HG02678 (cell line): Measurements from ENCODE around the gene SLC5A11.
"Not testable (repeated sequence)": the region's sequence is repeated elsewhere in the genome, so short reads cannot be mapped to it uniquely, and the experiment has no call there.

ENCODE experiments used
- ATAC-seq: cut with Tn5 transposase; IDR thresholded peaks from one replicate; pipeline ENCODE4 v1.9.1; 2021; ENCODE audit warnings: mild to moderate bottlenecking, moderate library complexity; ENCODE audit not compliant: unreplicated experiment

SLC5A11 gene

DNA sequence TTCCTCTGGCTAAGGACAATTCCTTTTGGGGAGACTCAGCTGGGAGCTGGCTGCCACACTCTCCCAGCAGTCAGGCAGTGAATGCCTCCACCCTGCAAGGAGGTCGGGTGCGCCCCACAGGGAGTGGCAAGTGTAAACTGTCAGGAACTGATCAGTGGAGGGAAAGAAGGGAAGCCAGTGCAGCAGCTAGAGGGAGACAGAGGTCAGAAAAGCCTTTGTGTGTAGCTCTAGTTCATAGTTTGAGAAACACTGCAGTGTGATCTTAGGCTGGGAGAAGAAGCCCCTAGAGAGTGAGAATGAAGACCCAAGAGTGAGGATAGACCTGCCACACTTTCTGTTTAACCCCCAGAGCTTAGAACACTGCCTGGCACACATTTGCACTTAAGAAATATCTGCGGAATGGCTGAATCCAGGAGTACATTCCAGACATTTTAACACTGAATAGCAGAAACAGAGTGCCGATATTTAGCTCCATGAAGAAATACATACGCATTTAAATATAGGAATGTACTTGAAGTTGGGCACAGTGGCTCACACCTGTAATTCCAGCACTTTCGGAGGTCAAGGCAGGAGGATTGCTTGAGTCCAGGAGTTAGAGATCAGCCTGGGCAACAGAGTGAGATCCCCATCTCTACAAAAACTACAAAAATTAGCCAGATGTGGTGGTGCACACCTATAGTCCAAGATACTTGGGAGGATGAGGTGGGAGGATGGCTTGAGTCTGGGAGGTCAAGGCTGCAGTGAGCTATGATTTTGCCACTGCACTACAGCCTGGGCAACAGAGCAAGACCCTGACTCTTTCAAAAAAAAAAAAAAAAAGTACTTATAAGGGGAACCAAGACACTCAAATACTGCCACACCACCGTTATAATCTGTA is 11.1 kb upstream of the SLC5A11 start:
- no peak for ATAC-seq

DNA sequence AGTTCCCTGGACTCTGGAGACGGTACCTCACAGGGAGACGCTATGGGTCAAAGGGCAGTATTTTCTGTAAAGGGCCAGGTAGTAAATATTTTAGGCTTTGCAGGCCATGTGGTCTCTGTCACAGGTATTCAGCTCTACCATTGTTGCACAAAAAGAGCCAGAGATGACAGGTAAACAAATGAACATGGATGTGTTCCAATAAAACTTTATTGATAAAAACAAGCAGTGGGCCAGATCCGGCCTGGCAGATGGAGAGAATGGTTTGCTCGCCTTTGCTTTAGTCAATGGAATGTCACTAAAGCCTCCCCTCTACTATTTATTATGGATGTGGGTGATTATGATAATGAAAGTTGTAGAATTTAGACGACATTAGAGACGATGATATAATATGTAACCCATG is 8.9 kb upstream of the SLC5A11 start:
- ATAC-seq, result no peak

DNA sequence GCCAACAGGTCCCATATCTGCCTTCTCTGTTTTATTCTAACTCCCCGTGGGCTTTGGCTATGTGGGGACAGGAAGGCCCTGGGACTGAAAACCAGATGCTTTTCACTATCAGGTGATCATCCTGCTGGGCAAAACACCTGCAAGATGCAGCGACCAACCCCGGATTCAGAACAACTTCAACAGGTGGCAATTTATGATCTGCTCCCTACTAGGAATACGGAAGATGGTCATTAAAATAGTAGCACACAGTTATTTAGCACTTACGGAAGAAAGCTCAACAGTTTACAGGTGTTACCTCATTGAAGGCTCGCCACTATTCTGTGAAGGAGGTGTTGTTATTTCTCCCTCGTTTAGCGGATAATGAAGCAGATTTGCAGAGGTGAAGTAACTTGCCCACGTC is 7.8 kb upstream of the SLC5A11 start:
- no peak for ATAC-seq

DNA sequence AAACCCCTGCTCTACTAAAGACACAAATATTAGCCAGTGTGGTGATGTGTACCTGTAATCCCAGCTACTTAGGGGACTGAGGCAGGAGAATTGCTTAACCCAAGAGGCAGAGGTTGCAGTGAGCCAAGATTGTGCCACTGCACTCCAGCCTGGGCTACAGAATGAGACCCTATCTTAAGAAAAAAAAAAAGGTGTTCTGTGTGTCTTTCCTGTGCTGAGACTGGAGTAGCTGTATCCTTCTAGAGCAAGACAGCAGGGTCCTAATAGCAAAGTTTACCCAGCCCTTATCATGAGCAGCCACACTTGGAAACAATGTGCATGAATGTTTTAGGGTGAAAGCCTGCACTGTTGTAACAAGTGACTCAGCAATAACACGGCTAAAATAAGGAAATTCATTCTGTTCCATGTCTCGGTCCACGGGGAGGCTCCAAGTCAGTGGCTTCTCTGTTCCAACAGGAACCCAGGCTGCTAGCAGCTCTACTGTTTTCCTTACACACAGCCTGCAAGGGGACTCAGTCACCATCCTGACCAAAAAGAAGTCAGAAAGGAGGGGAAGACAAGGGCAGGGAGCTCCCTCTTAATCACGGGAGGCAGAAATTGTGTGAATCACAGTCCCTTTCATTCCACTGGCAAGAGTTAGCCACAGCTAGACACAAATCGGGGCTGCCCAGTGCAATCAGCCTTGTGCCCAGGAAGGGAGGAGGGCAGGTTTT is 7.1 kb upstream of the SLC5A11 start:
- no peak for ATAC-seq

DNA sequence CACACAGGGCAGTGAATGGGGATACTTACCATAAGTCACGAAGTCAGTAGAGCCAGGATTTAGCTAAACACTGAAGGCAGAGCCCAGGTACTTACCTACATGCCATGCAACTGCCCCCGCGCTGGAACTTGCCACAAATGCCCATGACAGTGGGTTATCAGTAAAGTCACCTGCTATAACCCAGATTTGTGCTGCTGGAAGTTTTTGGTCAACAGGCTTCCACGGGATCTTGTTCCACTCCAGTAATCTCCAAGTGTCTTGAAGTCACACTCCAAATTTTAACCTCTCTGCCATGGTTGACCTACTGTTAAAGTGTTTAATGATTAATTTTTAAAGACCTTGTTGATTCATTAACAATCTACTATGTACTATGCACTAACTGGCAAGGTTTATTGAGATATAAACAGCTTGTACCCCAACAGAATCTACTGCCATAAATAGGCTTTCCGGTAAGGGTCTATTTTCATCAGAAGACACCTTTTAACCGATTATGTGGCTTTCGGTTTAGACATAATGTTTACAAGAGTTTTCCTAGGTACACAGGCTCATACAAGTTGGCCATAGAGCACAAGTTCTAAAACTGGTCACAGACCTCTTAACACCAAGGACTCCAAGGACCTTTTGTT is 6.3 kb upstream of the SLC5A11 start:
- no peak for ATAC-seq

DNA sequence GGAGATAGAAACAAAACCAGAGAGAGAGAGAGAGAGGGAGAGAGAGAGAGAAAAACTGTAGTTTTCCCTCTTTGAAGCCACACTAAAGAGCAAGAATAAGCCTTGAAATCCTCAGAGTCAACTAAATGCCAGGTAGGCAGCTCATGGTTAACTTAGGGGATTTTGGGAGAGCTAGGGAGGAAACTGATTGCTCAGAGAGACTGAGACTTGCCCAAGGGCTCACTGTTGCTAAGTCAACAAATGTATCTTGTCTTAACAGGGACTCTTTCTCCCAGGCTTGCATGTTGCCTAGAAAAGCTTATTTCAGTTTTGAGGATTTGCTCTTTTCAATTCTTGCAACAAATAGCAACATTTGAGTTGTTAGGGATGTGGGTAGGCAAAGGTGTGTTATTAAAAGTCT is 4.5 kb upstream of the SLC5A11 start:
- no peak for ATAC-seq

DNA sequence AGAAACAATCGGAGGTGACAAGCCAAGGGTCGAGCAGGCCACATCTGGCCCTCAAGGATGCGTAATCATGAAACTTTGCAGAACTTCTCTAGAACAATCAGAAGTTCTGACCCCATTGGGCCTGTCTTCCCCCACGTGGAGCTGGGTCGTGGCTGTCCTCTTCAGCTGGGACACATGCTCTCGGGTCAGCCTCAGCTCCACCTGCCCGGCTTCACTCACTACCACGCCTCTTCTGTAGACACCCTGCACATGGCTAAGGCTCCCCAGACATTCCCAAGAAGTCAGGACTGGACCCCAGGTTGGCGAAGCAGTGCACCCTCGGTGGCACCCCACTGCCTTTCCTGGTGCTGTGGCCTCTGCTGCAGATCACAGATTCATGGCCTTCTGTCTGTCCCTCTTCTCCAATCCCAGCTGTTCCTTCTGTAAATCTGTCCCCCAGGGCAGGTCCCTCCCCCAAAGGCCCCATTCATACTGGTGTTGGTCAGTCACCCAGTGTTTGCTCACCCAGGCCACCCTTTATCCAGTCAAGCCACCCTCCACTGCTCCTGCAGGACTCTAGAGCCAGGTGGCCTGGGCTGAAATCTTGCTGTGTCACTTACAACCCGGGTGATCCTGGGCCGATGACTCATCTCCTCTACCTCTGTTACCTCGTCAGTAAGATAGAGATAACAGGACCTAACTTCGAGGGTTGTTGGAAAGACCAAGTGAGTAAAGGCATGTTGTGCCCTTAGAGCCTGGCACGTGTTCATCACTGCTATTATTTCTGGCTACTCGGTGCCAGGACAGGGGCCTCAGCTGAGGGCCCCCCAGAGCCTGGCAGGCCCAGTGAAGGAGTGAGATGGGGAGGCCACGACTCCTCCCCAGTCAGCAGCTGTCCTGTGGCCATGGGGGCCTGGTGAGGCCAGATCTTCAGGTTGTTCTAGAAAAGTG is 1.4 kb upstream of the SLC5A11 start:
- no peak for ATAC-seq

DNA sequence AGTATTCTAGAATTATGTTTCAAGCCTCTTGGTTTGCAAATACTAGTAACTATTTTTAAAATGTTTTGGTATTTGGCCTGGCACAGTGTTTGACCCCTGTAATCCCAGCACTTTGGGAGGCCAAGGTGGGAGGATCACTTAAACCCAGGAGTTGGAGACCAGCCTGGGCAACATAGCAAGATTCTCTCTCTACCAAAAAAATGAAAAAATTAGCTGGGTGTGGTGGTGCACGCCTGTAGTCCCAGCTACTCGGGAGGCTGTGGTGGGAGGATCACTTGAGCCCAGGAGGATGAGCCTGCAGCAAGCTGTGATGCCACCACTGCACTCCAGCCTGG is 765 bp upstream of the SLC5A11 start:
- not testable (repeated sequence) for ATAC-seq

DNA sequence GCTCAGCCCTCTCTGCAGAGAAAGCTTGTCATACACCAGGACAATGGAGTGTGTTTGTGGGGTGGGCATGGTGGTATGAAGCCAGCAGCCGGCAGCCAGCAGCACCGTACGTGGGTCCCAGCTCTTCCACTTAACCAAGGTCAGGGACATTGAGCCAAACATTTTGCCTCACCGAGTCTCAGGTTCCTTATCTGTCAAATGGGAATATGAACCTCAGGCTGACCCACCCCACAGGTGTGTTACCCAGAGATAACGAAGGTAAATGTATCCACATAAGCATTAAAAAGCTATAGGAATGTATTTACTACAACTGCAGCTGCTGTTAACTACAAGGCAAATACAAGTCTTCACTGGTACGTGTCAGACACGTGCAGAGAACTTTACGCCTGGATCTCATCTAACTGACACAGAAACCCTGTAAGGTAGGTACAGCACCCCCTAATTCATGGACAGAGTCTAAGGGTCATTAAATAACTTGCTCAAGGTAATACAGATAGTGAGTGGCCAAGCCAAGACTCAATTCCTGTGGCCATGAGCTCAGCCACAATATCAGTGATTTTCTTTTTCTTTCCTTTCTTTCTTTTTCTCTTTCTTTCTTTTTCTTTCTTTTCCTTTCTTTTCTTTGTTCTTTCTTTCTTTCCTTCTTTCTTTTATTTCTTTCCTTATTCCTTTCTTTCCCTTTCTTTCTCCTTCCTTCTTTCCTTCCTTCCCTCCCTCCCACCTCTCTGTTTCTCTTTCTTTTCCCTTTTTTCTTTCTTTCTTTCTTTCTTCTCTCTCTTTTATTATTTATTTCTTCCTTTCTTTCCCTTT is 990 bp downstream of the SLC5A11 start:
- ATAC-seq, result no peak

DNA sequence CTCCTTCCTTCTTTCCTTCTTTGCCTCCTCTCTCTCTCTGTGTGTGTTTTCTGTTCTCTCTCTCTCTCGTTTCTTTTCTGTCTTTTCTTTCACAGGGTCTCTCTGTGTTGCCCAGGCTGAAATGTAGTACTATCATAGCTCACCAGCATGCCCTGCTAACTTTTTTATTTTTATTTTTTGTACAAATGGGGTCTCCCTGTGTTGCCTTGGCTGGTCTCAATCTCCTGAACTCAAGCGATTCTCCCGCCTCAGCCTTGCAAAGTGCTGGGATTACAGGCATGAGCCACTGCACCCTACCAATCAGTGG is 1.5 kb downstream of the SLC5A11 start:
- ATAC-seq, result no peak

DNA sequence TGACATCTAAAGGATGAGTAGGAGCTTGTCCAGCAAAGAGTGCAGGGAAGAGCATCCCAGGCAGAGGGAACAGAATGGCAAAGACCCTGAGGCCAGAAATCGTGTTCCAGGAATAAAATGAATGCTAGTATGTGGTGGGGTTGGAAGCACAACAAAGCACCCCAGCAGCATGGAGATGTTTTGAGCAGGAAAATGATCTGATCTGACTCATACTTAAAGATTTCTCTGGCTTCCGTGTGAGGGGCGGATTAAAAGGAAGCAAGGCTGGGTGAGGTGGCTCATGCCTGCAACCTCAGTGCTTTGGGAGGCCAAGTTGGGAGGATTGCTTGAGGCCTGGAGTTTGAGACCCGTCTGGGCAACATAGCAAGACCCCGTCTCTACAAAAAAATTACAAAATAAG is 2.3 kb downstream of the SLC5A11 start:
- ATAC-seq, result no peak

DNA sequence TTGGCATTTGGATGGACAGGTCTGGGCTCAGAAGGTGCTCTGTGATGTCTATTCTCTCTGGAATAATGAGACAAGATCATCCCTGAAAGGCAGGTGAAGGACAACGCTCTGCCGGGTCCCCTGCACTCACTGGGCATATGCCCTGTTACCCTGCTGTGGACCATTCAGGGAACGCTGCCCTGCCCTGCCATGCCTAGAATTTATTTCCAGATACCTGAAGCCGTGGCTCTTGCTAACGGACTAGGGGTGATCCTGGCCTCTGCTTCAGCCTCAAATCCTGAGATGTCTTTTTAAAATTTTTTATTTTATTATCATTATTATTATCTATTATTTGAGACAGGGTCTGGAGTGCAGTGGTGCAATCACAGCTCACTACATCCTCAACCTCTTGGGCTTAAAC is 3.9 kb downstream of the SLC5A11 start:
- no peak for ATAC-seq

DNA sequence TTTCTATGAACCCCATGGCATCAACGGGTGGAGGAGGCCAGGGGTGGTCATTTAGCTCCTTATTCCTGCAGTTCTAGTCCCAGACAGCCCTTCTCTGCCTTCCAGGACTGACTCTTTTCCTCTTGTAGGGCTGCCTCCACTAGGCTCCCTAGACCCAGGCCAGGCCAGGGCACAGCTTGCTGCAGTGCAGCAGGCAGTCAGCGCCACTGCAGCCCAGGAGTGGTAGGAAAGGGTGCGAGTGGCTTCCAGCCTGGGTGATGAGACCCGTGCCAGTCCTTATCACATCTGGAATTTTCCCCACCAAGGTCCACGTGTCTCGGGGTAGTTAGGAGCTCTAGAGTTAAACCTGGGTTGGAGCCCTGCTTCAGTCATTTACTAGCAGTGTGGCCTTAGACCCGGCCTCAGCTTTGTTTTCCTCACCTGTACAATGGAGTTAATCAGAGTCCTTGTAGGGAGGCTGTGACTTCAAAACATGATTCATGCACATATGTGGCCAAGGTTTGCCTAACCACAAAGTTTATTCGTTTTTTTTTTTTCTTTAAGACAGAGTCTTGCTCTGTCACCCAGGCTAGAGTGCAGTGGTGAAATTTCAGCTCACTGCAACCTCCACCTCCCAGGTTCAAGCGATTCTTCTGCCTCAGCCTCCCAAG is 4.7 kb downstream of the SLC5A11 start:
- no peak for ATAC-seq

DNA sequence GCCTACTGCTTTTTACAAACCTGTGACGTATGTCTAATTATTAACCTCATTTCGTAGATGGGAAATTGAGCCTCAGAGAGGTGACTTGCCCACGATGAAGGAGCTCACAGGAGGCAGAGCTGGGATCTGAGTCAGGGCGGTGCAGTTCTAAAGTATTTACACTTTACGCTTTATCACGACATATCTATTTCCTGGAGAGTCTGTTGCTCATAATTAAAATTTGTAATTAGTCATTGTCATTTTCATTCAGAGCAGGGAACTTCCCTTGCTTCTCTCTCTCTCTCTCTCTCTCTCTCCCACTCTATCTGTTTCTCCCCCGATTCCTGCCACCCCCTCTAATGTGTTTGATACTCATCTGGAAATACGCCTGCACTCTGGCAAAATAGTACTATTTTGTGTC is 5.9 kb downstream of the SLC5A11 start:
- ATAC-seq, result no peak

DNA sequence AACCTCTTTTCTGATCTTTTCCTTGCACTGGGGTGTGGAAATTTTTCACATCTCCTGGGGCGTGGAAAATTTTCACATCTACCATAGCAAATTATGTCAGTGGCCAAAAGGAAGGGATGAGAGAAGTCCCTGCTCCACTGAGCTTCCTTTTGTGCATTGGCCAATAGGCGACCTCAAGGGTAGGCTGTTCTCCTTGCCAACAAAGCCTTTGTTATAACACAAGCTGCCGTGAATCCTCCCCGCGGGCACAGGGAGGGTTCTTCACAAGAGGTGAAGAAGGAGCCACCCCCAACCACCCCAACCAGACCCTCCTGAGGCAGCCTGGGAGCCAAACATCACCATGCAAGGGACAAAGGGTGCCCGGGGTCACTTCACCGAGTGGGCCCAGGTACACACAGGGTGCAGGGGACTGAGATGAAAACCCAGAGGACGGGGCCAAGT is 6.5 kb downstream of the SLC5A11 start:
- ATAC-seq, result no peak

DNA sequence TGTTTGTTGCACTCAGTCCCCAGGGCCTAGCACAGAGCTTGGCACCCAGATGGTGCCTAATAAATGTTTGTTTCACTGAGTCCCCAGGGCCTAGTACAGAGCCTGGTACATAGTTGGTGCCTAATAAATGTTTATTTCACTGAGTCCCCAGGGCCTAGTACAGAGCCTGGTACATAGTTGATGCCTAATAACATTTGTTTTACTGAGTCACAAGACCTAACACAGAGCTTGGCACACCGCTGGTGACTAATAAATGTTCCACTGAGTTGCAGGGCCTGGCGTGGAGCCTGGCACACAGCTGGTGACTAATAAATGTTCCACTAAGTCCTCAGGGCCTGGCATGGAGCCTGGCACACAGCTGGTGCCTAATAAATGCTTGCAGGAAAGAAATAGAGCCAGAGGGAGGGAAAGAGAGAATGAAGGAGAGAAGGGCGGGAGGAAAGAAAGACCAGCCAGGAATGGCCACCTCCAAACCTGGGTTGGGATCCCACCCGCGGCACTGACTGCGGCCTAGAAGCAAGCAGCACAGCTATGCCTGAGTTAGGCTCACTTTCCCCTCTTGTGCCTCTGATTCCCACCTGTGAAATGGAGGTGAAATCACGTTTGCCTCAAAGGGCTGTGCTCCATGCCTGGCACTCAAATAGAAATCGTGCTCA is 7.5 kb downstream of the SLC5A11 start:
- no peak for ATAC-seq

DNA sequence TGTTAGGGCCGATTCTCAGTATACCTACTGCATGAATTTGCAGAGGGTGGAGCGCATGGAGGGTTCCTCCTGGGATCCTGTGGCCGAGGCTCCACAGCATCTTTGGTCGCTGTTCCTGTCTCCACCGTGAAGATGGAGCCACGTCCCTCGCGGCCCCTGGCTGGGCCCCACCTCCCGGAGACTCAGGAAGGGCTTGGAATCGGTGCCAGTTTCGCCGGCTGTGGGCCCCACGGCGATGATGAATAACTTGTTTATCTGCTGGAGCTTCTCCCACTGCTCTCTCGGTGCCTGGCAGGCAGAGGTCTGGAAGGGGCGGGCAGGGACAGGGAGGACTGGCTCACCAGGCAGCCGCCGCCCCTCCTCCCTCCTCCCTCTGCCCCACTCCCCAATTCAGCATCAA is 8.1 kb downstream of the SLC5A11 start:
- no peak for ATAC-seq

DNA sequence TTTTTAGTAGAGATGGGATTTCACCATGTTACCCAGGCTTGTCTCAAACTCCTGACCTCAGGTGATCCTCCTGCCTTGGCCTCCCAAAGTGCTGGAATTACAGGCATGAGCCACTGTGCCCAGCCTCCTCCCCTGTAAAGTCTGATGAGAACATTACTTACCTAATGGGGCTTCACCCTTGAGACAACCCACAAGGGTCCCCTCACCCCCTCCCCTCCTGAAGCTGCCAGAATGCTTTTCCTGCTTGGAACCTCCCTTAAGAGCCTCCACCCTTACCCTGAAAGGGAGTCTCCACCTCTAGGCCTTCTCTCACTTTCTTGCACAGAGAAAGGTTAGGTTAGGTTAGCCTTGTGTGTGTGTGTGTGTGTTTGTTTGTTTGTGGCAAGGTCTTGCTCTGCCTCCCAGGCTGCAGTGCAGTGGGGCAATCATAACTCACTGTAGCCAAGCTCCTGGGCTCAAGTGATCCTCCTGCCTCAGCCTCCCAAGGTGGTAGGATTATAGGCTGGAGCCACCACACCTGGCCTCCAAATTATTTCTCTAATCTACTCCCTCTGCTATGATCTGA is 8.9 kb downstream of the SLC5A11 start:
- ATAC-seq, result no peak

DNA sequence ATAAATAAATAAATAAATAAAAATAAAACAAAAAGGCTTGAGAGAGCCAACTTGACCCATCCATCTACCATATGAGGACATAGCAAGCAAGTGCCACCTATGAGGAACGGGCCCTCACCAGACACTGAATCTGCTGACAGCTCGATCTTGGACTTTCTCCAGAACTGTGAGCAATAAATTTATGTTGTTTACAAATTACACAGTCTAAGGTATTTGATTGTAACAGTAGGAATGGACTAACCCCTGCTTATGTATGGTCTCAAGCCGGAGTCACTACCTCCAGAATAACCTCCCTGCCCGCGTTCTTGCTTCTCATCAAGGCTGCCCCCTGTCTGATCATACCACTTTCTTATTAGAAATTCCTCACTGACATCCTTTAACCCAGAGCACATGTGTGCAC is 9.9 kb downstream of the SLC5A11 start:
- ATAC-seq, result no peak
